Fibroblast of the aortic adventitia (primary cell): ENCODE results near the gene LRMDA. TPM values are rescaled to one million over a fixed set of nuclear protein-coding genes. Genes with fewer than 3 reads are reported as not detected.

ENCODE experiments used
- DNase-seq: peaks from one replicate; pipeline ENCODE4 v3.0.0-alpha.2; 2010; ENCODE audit warnings: low read depth
- H3K4me3 ChIP-seq: 2 replicates; pipeline ENCODE4 v1.5.1; 2011; ENCODE audit warnings: low read depth, mild to moderate bottlenecking, control low read depth, low read length, moderate library complexity
- CTCF ChIP-seq: IDR thresholded peaks from 2 replicates; pipeline ENCODE4 v1.5.1; 2011; ENCODE audit warnings: mild to moderate bottlenecking, low read length, control low read depth, inconsistent platforms; ENCODE audit not compliant: insufficient read depth
- total RNA-seq: library from RNA; depleted of rRNA; stranded (reverse); fragments of >200 nt; gene quantifications from 2 replicates; pipeline ENCODE4 v1.2.3, GENCODE V29; 2012; ENCODE audit warnings: low replicate concordance

Gene LRMDA
- total RNA-seq, 1 donor = 6.3 TPM

DNA sequence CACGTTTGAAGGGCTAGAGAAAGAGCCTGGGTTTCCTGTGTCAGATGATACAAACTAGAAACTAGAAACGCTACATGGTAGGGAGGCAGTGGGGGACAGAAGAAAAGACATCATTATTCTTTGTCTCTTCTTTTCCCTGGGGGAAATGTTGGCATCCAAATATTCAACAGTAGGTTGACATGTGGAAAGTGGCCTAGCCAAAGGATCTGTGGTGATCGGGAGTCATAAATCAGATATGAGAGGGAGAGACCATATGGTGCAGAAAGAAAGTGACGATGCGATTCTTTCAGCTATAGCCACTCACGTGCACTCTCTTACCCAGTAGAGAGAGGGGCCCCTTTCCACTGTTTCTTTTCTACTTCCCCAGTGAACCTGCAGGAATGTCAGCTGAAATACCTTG, 964.7 kb downstream of the LRMDA start:
- no peak for DNase-seq
- no peak for TF ChIP-seq CTCF
- no peak overlapping the region for H3K4me3 ChIP-seq

GRCh38 chr10:76397181-76398042, 966.0 kb downstream of the LRMDA start:
- no peak overlapping the region for H3K4me3 ChIP-seq
- TF ChIP-seq CTCF = peak; percentile 14
- peak; percentile 49 for DNase-seq

DNA sequence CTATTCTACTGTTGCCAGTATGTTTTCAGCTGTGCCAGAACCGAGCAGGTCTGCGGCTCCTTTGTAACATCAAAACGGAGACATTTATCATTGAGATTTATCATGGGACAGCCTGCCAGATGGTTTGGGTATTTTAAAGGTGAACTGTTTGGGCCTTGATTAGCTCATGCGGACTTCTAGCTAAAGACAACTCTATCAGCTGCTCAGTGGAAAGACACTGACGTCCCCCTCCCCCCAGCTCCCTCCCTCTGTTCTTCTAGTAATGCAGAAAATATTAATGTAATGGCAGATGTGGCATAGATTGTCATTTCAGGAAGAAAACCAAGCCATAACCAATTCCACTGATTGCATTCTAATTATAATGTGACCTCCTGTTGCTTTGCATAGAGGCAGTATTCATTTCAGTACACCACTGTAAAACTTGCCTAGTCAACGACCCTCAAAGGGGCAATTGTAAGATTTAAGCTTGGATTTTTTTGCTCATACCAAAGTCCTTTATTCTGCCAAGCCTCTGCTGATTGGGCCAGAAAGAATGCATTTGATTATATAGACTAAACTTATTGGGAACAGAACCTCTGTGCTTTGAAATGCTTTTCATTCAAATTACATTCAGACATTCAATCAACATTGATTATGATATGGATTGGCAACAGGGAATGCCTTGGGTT, 966.8 kb downstream of the LRMDA start:
- DNase-seq = no peak
- no peak overlapping the region for H3K4me3 ChIP-seq
- no peak for TF ChIP-seq CTCF

DNA sequence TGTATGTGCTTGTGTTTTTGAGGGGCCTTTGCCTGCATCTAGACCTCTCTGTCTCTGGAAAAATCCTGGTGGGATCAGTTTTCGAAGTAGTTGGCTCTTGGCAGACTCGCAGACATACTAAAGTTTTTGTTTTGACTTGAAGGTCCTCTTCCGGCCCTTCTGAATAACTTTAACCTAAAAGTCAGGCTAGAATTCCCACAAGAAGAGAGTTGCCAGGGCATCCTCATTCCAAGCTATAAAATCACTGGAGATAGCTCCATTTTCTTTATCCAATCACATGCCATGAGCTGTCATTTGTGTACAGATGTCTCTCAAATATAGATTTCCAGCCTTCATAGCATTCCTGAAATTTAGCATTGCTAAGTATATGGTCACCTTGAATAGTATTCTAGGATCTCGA, 967.8 kb downstream of the LRMDA start:
- TF ChIP-seq CTCF = no peak
- DNase-seq = no peak
- H3K4me3 ChIP-seq = no peak overlapping the region

- DNase-seq = no peak
- TF ChIP-seq CTCF = no peak
- H3K4me3 ChIP-seq = no peak overlapping the region
Measured at GRCh38 chr10:76401006-76401405, 969.6 kb downstream of the LRMDA start.

- DNase-seq = peak; percentile 66
- TF ChIP-seq CTCF = no peak
- H3K4me3 ChIP-seq = no peak overlapping the region
Measured at GRCh38 chr10:76403912-76404311, 972.5 kb downstream of the LRMDA start.
